HL-60/S4 (cell line): ENCODE data around the gene DNAJC8.

Experiments used
- in situ Hi-C: fragments of 300-500 bp; cut with MboI; formaldehyde crosslinking; loops from 2 replicates; pipeline ENCODE4 v1.14.3; 2022; ENCODE audit warnings: low sequenced_read_pairs

The DNAJC8 gene

DNA sequence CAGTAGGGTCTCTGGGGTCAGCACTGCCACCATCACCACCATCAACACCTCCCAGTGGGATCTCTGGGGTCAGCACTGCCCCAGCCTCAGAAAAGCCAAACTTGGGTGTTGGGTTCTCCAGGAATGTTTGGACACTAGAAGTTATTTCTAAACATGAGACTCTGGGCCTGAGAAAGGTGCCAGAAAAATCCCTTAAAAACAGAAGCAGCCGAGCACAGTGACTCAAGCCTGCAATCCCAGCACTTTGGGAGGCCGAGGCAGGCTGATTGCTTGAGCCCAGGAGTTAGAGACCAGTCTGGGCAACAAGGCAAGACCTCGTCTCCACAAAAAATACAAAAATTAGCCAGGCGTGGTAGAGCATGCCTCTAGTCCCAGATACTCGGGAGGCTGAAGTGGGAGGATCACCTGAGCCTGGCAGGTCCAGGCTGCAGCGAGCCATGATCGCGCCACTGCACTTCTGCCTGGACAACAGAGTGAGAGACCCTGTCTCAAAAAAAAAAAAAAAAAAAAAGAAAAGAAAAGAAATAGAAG is 56.8 kb downstream of the DNAJC8 start:
- in situ Hi-C loops = no loop called here

DNA sequence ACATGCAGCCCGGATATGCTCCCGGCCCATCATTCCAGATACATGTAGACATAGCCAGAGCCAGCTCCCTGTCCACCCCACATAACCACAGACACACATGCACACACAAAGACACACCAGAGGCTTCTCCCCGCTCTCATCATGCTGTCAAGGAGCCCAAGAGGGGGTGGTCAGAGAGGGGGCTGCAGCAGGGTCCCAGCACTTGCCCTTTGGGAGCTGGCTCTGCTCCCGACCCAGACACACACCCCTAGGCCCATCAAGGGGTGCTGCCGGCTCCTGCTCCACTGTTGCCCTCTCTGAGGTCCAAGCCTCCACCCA is 58.9 kb downstream of the DNAJC8 start:
- in situ Hi-C loops = no loop called here

DNA sequence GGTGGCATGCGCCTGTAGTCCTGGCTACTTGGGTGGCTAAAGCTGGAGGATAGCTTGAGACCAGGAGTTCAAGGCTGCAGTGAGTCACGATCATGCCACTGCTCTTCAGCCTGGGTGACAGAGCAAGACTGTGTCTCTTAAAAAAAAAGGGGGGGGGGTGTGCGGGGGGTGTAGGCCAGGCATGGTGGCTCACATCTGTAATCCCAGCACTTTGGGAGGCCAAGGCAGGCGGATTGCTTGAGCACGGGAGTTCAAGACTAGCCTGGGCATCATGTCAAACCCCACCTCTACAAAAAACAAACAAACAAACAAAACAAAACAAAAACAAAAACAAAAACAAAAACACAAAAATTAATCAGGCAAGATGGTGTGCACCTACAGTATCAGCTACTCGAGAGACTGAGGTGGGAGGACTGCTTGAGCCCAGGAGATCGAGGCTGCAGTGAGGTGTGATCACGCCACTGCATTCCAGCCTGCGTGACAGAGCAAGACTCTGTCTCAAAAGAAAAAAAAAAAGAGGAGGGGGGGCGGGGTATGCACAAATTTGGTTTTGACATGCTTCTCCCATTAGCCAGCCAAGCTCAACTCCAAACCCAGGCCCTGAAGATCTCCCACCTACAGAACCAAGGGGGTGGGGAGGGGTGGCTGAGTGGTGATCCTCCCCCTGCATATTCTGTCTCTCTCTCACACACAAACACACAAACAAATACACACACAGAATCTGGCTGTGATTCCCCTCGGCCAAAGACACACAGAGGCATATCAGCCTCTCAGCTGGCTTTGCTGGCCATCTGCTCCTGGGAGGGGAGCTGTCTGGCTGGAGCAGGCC is 59.5 kb downstream of the DNAJC8 start:
- in situ Hi-C loops = no loop called here

DNA sequence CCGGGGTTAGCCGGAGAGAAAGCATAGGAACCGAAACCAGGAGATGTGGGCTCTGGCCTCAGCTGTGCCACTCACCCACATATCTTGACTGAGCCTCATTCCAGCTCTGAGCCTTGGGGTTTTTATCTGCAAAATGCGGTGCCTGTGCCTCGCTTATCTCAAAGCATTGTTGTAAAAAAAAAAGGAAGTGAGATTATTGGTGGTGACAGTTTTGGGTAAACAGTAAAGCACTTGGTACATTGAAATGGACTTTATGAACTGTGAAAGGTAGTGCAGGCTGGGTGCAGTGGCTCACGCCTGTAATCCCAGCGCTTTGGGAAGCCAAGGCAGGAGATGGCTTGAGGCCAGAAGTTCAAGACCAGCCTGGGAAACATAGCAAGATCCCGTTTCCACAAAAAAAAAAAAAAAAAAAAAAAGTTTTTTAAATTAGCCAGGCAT is 60.1 kb downstream of the DNAJC8 start:
- in situ Hi-C loops = no loop called here

DNA sequence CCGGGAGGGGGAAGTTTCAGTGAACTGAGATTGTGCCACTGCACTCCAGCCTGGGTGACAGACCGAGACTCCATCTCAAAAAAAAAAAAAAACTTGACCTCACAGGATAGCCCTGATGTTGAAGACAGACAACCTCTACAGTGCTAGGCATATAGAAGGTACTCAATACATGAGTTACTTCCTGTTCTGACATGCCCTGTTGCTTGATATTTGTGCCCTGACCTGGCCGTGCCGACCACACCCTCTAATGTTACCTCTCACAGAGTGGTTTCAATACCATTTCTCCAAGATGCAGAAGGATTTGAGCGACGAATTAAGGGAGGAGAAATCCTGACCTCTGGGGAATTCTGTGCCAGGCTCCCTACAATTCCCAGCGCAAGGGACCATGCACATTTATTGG is 61.6 kb downstream of the DNAJC8 start:
- in situ Hi-C loops = no loop called here

DNA sequence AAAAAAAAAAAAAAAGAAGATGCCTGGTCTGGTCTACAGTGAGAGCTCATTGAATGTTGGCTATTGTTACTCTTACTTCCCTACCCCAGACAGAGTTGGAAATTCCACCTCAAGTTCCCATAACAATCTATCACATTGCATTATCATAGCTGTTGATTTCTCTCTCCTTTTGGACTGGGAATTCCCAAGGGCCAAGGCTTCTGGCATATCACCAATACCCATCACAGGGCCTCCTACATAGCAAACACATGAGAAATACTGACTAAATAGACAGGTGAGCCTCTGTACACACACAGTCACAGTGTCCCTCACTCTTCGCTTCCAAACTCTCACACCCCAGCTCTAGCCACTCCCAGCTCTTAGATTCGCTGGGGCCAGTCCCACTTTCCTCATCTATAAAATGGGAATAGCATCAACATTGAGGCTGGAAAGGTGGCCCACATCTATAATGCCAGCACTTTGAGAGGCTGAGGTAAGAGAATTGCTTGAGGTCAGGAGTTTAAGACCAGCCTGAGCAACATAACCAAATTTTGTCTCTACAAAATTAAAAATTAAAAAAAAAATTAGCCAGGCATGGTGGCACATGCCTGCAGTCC is 62.7 kb downstream of the DNAJC8 start:
- in situ Hi-C loops = no loop called here

DNA sequence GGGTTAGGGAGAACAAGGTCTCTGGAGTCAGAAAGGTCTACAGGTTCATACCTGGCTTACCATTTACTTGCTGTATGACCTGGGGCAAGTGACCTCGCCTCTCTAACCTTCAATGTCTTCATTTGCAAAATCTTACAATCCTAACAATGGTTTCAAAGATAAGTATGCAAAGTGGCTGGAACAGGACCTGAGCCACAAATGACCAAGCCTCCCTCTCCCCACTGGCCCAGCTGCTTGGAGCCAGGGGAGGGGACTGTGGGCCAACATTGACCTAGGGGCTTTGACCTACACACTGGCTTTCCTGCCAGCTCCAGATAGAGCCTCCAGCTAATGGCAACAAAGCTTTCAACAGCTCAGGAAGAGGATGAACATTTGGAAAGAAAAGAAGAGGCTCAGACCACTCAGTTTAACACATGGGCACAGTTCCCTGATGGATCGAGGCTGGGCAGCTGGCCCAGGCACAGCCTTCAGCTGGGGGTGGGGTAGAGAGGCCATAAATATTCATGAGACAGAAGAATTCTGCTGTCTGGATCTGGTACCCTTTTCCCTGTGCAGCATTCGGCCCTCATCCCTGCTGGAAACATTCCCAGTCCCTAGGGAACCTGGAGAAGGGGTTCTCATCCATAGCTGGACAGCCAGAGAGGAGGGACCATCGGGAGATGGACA is 69.2 kb downstream of the DNAJC8 start:
- in situ Hi-C loops = no loop called here

DNA sequence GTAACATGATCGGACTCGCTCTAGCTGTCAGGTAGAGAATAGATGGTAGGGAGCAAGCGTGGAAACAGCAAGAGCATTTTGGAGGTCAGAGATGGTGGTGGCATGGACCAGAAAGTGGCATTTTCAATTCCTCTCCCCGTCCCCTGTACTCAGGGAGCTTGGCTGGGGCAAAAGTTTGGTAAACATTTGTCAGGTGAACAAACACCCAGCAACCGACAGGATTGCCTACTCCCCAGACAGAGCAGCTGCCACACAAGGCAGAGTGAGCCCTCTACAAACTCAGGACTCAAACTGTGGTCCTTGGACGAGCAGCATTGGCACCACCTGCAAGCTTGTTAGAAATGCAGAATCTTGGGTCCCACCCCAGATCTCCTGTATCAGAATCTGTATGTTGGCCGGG is 70.7 kb downstream of the DNAJC8 start:
- in situ Hi-C loops = no loop called here

DNA sequence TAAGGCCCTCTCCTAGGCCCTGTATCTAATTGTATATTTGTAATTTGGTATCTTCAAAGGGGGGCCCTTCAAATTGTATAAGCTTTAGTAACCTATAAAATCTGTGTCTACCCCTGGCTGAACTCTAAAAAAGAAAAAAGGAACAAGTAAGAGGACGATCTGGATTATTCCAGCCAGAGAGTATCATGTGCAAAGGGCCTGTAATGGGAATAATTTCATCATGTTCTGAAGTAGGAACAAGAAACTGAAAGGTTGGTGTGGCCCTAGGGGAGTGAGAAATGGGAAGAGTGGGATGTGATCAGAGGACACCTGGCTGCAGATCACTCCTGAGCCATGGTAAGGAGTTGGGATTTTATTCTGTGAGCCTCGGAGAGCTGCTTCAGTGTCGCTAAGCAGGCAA is 71.1 kb downstream of the DNAJC8 start:
- in situ Hi-C loops = no loop called here

DNA sequence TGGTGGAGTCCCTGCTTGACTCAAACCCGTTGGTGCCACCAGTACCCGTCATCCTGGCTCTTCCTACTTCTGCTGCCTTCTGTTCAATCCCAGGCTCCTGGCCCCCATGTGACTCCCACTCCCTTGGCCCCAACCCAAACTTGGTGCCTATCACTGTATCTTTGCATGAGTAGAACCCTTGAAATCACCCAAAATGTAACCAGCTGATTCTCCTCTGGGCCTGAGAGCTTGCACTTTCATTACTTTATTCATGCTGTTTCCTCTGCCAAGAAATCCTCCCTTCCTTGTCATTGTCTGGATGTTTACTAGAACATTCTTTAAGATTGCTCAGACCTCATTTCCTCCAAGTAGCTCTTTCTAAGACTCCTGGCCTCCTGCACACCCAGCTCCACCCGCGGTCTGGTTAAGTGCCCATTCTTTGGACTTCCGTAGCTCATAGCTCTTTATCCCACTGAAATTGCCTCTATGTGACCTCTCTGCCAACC is 72.0 kb downstream of the DNAJC8 start:
- in situ Hi-C loops = no loop called here

DNA sequence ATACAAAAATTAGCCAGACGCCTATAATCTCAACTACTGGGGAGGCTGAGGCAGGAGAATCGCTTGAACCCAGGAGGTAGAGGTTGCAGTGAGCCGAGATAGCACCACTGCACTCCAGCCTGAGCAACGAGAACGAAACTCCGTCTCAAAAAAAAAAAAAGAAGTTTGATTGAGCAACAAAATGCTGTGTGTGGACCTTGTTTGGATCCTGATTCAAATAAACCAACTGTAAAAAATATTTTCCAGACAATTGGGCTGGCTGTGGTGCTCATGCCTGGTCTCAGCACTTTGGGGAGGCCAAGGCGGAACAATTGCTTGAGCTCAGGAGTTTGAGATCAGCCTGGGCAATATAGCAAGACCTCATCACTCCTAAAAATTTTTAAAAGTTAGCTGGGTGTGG is 73.1 kb downstream of the DNAJC8 start:
- in situ Hi-C loops = no loop called here

DNA sequence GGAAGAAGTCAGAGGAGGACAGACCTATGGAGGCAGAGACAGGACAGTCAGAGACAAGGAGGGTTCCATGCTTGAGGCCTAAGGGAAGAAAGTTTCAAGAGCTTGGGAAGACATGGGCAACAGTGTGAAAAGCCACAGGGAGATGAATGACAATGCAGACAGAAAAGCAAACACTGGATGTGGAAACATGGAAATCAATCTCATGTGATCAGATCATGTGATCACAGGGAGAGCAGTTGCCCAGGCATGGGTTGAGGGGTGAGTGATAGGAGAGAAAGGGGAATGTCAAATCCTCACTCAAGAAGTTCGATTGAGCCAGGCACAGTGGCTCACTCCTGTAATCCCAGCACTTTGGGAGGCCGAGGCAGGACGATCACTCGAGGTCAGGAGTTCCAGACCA is 73.6 kb downstream of the DNAJC8 start:
- in situ Hi-C loops = no loop called here

DNA sequence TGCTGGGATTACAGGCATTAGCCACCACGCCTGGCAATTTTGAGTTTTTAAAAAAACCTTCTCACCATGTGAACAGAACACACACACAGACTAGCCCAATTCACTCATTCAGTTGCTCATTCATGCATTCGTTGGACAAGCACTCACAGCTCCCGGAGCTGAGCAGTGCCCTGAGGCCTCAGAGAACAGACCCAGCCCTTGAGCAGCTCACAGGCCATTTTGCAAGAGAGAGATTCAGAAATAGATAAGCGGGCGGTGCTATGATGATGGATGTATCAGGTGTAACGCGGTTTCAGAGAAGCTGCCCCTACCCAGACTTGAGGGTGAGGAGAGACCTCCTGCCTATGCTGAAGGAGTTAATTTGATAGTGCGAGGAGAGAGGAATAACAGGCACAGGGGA is 74.9 kb downstream of the DNAJC8 start:
- in situ Hi-C loops = no loop called here

DNA sequence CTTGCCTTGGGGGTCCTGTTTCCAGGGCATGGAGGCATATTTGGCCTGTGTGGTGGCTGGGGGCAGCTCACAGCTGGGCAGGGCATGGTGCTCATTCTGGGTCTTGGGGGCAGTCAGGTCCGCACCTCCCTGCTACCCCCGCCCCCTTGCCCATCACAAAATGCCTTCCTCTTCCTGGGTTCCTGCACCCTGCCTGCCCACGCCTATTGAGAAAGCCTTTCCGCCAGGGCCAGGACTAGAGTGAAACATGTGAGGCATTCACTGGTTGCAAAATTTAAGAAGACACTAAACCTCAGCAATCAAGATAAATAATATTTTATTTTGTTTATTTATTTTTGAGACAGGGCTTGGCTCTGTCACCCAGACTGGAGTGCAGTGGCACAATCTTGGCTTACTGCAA is 76.0 kb downstream of the DNAJC8 start:
- in situ Hi-C loops = no loop called here

DNA sequence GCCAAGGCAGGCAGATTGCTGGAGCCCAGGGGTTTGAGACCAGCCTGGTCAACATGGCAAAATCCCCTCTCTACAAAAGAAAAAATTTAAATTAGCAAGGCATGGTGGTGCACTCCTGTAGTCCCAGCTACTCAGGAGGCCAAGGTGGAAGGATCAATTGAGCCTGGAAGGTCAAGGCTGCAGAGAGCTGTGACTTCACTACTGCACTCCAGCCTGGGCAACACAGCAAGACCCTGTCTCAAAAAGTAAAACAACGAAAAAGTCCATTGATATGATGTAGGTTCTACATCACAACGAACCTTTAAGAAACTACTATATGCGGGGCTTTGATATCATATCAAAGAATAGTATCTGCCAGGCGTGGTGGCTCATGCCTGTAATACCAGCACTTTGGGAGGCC is 77.2 kb downstream of the DNAJC8 start:
- in situ Hi-C loops = no loop called here

DNA sequence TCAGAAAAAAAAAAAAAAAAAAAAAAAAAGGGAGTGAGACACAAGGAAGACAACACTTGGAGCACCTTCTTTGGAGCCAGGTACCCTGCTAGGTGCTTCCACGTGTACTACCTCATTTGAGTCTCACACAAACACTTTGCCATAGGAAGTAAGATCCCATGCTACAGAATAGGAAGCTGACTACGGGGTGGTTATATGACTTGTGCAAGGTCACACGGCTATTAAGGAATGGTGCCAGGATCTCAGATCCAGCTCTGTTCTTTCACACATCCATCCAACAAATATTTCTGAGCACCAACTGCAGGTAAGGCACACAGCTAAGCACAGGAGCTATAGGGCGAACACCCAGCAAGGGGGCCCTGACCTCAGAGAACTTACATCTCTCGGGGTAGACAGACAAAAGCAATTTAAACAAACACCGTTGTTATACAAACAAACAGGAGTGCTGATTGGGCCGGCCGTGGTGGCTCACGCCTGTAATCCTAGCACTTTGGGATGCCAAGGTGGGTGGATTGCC is 78.7 kb downstream of the DNAJC8 start:
- in situ Hi-C loops = no loop called here
